ENCODE results near the gene KLF11. TPM values are rescaled to one million over a fixed set of nuclear protein-coding genes. Genes with fewer than 3 reads are reported as not detected.

KLF11 gene
- total RNA-seq, 2 experiments from 2014 or later: 26.7 to 29.6 TPM

GRCh38 chr2:10084223-10084865, 41.0 kb downstream of the KLF11 start:
- Mint-ChIP-seq H3K36me3 (ENCODE audit: low read depth) (no peaks in the 10 kb centered on the region), H3K9me3 (no peaks in the 10 kb centered on the region), H3K4me1 (ENCODE audit: low read depth) (peaks cover 9% of the 10 kb centered on the region), H3K27ac (no peak overlapping the region), H3K27me3 (peaks cover 71% of the 10 kb centered on the region), H3K4me3 (no peak overlapping the region)
- TF ChIP-seq CTCF (IDR thresholded peaks at IDR 0.05): no peak
- Histone ChIP-seq H3K36me3 (ENCODE audit: insufficient read depth, low read length) (no peaks in the 10 kb centered on the region), H3K27me3 (ENCODE audit: control insufficient read depth in 1 of 2, insufficient read depth in 2 of 2, low read length in 2 of 2) (peaks cover 58 to 71% of the 10 kb centered on the region in 2 experiments), H3K4me1 (ENCODE audit: insufficient read depth, low read length) (peaks cover 22% of the 10 kb centered on the region), H3K9me3 (ENCODE audit: control insufficient read depth in 1 of 2, insufficient read depth in 1 of 2, low read length in 2 of 2) (no peaks in the 10 kb centered on the region), H3K27ac (ENCODE audit: low read depth in 1 of 2, low read length in 2 of 2) (no peak overlapping the region), H3K4me3 (ENCODE audit: low read length) (no peak overlapping the region)
- ATAC-seq (ENCODE audit: poor library complexity): no peak
- CTCF ChIA-PET: interaction anchor here (1.5 to 1.7 kb wide), 2 partner anchors 12 to 351 kb away, joined by 6 read pairs; no protein-coding TSS in a partner anchor
- POLR2A ChIA-PET: no interaction called here
- no peak for DNase-seq
- intact Hi-C loops (cut with DNase I, micrococcal nuclease): no loop called here

- Histone ChIP-seq H3K27ac (ENCODE audit: low read depth in 1 of 2, low read length in 2 of 2) (no peak overlapping the region), H3K27me3 (ENCODE audit: control insufficient read depth in 1 of 2, insufficient read depth in 2 of 2, low read length in 2 of 2) (peaks cover 60 to 79% of the 10 kb centered on the region in 2 experiments), H3K36me3 (ENCODE audit: insufficient read depth, low read length) (no peaks in the 10 kb centered on the region), H3K4me3 (ENCODE audit: low read length) (no peak overlapping the region), H3K9me3 (ENCODE audit: control insufficient read depth in 1 of 2, insufficient read depth in 1 of 2, low read length in 2 of 2) (no peaks in the 10 kb centered on the region), H3K4me1 (ENCODE audit: insufficient read depth, low read length) (peaks cover 20% of the 10 kb centered on the region)
- DNase-seq (no peak), ATAC-seq (ENCODE audit: poor library complexity) (no peak)
- H3K4me3 Mint-ChIP-seq: no peak overlapping the region
- no peaks in the 10 kb centered on the region for H3K9me3 Mint-ChIP-seq
- H3K27me3 Mint-ChIP-seq: peaks cover 78% of the 10 kb centered on the region
- intact Hi-C loops (cut with DNase I, micrococcal nuclease): no loop called here
- TF ChIP-seq CTCF (IDR thresholded peaks at IDR 0.05): no peak
- no peaks in the 10 kb centered on the region for H3K36me3 Mint-ChIP-seq (ENCODE audit: low read depth)
- ChIA-PET CTCF (interaction anchor here (0.8 to 2.4 kb wide), 4 partner anchors 11 to 350 kb away, joined by 3 to 9 read pairs (median 6); no protein-coding TSS in a partner anchor), POLR2A (no interaction called here)
- H3K27ac Mint-ChIP-seq: no peak overlapping the region
- peaks cover 8% of the 10 kb centered on the region for H3K4me1 Mint-ChIP-seq (ENCODE audit: low read depth)
Measured at GRCh38 chr2:10085043-10085667, 41.8 kb downstream of the KLF11 start.

GRCh38 chr2:10085668-10086059, 42.3 kb downstream of the KLF11 start:
- ATAC-seq (ENCODE audit: poor library complexity) (no peak), DNase-seq (no peak)
- ChIA-PET CTCF (interaction anchor here (0.8 to 2.4 kb wide), 4 partner anchors 11 to 349 kb away, joined by 3 to 9 read pairs (median 6); no protein-coding TSS in a partner anchor), POLR2A (no interaction called here)
- no peak overlapping the region for H3K27ac Mint-ChIP-seq
- no peaks in the 10 kb centered on the region for H3K9me3 ChIP-seq (ENCODE audit: control insufficient read depth in 1 of 2, insufficient read depth in 1 of 2, low read length in 2 of 2)
- peaks cover 82% of the 10 kb centered on the region for H3K27me3 Mint-ChIP-seq
- H3K4me1 ChIP-seq (ENCODE audit: insufficient read depth, low read length): peaks cover 16% of the 10 kb centered on the region
- no peak overlapping the region for H3K4me3 Mint-ChIP-seq
- H3K27ac ChIP-seq (ENCODE audit: low read depth in 1 of 2, low read length in 2 of 2): no peak overlapping the region
- TF ChIP-seq CTCF (IDR thresholded peaks at IDR 0.05): no peak
- peaks cover 7% of the 10 kb centered on the region for H3K4me1 Mint-ChIP-seq (ENCODE audit: low read depth)
- peaks cover 58 to 82% of the 10 kb centered on the region in 2 experiments for H3K27me3 ChIP-seq (ENCODE audit: control insufficient read depth in 1 of 2, insufficient read depth in 2 of 2, low read length in 2 of 2)
- no peaks in the 10 kb centered on the region for H3K36me3 ChIP-seq (ENCODE audit: insufficient read depth, low read length)
- no peaks in the 10 kb centered on the region for H3K9me3 Mint-ChIP-seq
- no peak overlapping the region for H3K4me3 ChIP-seq (ENCODE audit: low read length)
- no peaks in the 10 kb centered on the region for H3K36me3 Mint-ChIP-seq (ENCODE audit: low read depth)
- intact Hi-C loops (cut with DNase I, micrococcal nuclease): no loop called here

All from CD4-positive, alpha-beta T cell (primary cell).